Kidney capillary endothelial cell (primary cell): ENCODE data around the gene COL27A1.
"Not testable (repeated sequence)": the region's sequence is repeated elsewhere in the genome, so short reads cannot be mapped to it uniquely, and the experiment has no call there.

Source experiments
- DNase-seq: peaks from one replicate; pipeline ENCODE4 v3.0.0-alpha.2; 2018; ENCODE audit warnings: low spot score

COL27A1 gene

GRCh38 chr9:114123031-114123977 is 32.0 kb upstream of the COL27A1 start:
- no peak for DNase-seq

- DNase-seq: no peak
These were observed 31.2 kb upstream of the COL27A1 start for GRCh38 chr9:114124138-114124537.

- no peak for DNase-seq
These were observed 30.5 kb upstream of the COL27A1 start for GRCh38 chr9:114124666-114125475.

DNA sequence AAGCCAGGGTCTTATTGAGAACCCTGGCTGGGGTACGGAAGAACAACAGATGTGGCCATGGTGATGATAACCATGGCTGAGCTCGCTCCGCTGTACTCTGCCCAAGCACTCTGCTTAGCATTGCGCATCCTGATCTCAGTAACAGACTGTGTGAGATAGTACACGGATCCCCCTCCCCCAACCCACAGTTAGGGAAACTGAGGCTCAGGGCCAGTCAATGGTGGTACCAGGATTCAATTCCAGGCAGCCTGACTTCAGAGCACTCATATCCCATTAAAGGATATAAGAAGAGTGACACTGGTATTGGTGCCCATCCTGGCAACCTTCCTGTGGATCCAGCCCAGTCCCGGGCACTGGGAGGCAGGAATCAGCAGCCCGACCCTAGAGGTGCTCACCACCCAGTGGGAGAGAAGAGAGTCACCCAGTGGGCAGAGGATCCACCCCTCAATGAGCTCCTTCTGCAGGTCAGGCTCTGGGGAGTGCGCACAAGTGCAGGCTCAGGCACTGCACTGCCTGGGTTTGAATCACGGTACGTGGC is 29.8 kb upstream of the COL27A1 start:
- DNase-seq: no peak

DNA sequence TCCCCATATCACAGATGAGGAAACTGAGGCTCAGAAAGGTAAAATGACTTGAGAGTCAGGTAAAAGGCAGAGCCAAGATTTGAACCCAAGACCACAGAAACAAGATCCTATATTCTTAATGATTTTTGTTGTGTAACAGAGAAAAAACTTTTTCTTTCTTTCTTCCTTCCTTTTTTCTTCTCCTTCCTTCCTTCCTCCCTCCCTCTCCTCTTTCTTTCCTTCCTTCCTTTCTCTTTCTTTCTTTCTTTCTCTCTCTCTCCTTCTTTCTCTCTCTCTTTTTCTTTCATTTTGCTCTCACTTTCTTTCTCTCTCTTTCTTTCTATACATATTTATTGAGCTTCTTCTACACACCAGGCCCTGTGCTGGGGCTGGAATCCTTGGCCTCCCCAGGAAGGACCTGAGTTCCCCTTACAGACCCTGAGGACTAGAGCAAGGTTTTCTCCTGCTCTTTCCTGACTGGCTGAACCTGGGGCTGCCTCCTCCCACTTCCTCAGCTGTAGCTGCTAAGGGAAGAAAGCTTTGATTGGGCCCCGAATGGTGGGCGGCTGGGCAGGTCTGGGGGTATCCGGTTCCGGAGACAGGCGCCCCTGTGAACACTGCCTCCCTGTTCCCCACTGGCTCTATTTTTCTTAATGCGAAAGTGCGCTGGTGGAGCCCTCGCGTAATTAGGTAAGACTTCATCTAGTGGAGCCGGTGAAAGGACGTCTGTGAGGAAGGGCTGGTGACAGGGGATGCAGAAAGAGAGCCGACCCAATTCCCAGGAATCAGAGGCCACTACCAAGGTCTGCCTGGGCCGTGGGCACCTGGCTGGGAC is 28.9 kb upstream of the COL27A1 start:
- no peak for DNase-seq

GRCh38 chr9:114128759-114129158 is 26.6 kb upstream of the COL27A1 start:
- DNase-seq: not testable (repeated sequence)

GRCh38 chr9:114130141-114130540 is 25.2 kb upstream of the COL27A1 start:
- no peak for DNase-seq

DNA sequence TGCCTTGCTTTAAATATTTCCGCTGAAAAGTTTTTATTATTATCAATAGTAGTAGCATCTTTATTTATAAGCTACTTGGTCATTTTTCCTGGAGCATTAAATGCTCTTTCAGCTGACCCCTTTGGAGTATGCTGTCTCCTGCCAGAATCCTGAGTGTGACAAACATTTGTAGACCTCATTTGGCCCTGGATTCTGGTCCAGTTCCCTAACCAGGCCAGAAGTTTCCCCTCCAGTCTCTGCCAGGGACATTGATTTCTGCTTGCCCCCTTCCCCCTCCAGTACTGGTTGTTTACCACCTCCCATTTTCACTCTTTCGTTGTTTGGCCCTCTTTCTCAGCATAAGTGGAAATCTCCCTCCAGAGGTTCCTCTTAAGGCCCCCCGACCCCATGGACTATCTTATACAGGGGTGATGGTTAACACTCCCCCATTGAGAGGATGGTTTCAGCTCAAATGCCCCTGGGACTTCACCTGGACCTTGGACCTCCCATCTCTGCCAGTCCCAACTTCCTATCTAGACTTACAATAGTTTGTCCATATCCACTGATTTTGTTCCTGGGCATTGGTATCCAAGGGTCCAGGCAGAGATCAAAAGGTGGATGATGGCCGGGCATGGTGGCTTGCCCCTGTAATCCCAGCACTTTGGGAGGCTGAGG is 24.6 kb upstream of the COL27A1 start:
- no peak for DNase-seq

DNA sequence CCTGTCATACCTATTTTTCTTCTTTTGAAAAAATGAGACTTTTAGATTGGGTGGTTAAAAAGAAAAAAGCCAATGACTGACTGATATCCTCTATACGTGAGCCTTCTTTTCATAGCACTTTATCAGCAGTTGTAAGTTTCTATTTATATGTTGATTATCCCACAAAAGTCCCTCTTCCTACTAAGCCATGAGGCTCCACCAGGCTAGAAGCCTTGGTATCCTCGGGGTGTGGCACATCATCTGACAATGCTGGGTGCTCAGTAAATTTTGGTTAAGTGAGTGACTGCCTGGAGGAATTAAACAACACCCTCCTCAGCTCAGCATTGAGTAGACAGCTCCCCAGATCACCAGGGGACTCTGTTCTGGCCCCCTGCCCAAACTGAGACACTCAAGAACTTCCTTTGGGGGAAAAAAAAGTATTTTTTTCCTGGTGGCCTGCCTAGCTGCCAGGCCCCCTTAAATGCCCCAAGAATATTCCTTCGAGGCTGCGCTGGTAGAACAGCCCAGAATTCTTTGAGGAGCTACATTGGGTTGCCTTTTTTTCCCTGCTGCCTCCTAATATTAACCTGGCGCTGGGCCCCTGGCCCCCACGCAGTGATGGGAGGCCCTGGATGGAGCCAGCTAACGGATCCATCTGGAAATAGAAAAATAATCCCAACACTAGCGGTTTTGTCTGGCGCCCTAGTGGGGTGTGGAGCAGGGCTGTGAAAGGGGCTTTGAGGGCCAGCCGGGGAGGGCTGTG is 23.4 kb upstream of the COL27A1 start:
- DNase-seq: no peak

GRCh38 chr9:114132550-114132918 is 22.8 kb upstream of the COL27A1 start:
- DNase-seq: no peak

DNA sequence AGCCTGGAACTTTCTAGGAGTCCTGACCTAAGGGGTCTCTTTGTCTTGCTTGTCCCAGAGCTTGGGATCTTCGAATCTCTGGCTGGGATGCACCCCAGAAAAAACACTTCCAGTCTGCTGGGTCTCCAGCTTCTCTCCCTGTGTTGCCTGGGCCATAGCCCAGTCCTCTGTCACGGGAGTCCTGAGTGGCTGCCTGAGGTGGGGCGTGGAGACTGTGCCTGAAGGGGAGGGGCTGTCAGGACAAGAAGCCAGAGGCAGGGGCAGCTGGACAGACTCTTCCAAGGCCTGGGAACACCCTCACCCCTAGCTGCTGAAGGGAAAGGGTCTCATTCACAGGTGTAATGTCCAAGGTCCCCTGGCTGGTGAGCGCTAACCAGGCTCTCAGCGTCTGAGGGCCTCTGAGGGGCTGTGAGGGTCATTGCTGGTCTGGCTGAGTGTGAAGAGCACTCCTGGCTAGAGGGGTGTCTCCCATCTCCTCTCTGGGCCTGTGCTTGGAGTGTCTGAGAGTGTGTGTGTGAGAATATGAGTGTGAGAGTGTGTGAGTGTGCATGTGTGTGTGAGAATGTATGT is 20.4 kb upstream of the COL27A1 start:
- DNase-seq: no peak

GRCh38 chr9:114137831-114138230 is 17.5 kb upstream of the COL27A1 start:
- no peak for DNase-seq

GRCh38 chr9:114138552-114138971 is 16.8 kb upstream of the COL27A1 start:
- no peak for DNase-seq

- no peak for DNase-seq
These were observed 16.3 kb upstream of the COL27A1 start for GRCh38 chr9:114139071-114139470.

DNA sequence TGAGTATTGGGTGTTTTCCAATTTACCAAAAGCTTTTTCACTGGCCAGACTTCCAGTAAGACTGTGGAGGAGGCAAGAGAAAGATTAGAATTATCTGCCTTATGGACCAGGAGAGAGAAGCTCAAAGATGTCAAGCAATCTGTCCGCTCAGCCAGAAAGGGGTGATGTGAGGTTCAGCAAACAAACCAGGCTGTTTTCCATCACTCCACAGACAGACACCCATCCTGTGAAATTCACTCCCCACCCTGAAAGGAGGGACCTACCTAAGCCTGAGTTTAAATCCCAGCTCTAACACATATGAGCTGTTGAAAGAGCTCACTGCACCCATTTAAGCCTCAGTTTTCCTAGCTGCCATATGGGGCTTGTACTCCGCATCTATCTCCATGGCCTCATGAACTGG is 14.9 kb upstream of the COL27A1 start:
- DNase-seq: no peak

GRCh38 chr9:114140850-114141249 is 14.5 kb upstream of the COL27A1 start:
- no peak for DNase-seq

GRCh38 chr9:114141553-114142402 is 13.6 kb upstream of the COL27A1 start:
- no peak for DNase-seq

- no peak for DNase-seq
These were observed 12.1 kb upstream of the COL27A1 start for GRCh38 chr9:114143234-114143633.

- DNase-seq: no peak
These were observed 8.6 kb upstream of the COL27A1 start for GRCh38 chr9:114146735-114147134.
